Fibroblast of skin of abdomen (primary cell): ENCODE results near the gene SPATA31A1. TPM values are rescaled to one million over a fixed set of nuclear protein-coding genes. Genes with fewer than 3 reads are reported as not detected.
"Not testable (repeated sequence)": the region's sequence is repeated elsewhere in the genome, so short reads cannot be mapped to it uniquely, and the experiment has no call there.

Experiments
- DNase-seq: peaks from one replicate; pipeline ENCODE4 v3.0.0-alpha.2; 2013
- polyA plus RNA-seq, 2 experiments: library from polyadenylated mRNA; unstranded; fragments of 120-200 nt; gene quantifications; one replicate each; pipeline ENCODE4 v1.2.1, GENCODE V29; 2013; ENCODE audit not compliant: insufficient read length in 2 of 2

Gene SPATA31A1
- not detected for polyA plus RNA-seq (2013, experiment 1 of 2; ENCODE audit: insufficient read length)
- not detected for polyA plus RNA-seq (2013, experiment 2 of 2; ENCODE audit: insufficient read length)

- DNase-seq, result not testable (repeated sequence)
Measured at GRCh38 chr9:39355369-39355768, at the start of gene SPATA31A1. Gene SPATA31A1, plus strand, starts transcription at chr9:39355669. Its CDS starts 62 bp downstream, at chr9:39355731.

- DNase-seq, result not testable (repeated sequence)
Measured at GRCh38 chr9:39407261-39408204, 52.1 kb downstream of the SPATA31A1 start.

GRCh38 chr9:39411254-39411940, 55.9 kb downstream of the SPATA31A1 start:
- not testable (repeated sequence) for DNase-seq
